Neural progenitor cell (in vitro differentiated cells): ENCODE measurements around the gene SOCS2. TPM values are rescaled to one million over a fixed set of nuclear protein-coding genes. Genes with fewer than 3 reads are reported as not detected.

ENCODE experiments used
- DNase-seq: peaks from one replicate; pipeline ENCODE4 v3.0.0-alpha.2; 2016; ENCODE audit warnings: low spot score
- H2AFZ ChIP-seq: fragments of 200-600 bp; sonication (generic); replicated peaks from 2 replicates; pipeline ENCODE4 v1.6.1; 2016; ENCODE audit warnings: antibody characterized with exemption
- H3F3A ChIP-seq: fragments of 200-600 bp; sonication (generic); 2 replicates; pipeline ENCODE4 v1.6.1; 2016; ENCODE audit warnings: antibody characterized with exemption, low read depth
- H3K27ac ChIP-seq: fragments of 200-600 bp; sonication (generic); 2 replicates; pipeline ENCODE4 v1.5.1; 2016; ENCODE audit warnings: mild to moderate bottlenecking
- H3K27me3 ChIP-seq: fragments of 200-600 bp; sonication (generic); 2 replicates; pipeline ENCODE4 v1.6.1; 2016; ENCODE audit warnings: mild to moderate bottlenecking, moderate library complexity
- H3K36me3 ChIP-seq: fragments of 200-600 bp; sonication (generic); 2 replicates; pipeline ENCODE4 v1.5.1; 2016
- H3K4me1 ChIP-seq: fragments of 200-600 bp; sonication (generic); 2 replicates; pipeline ENCODE4 v1.6.1; 2016; ENCODE audit warnings: mixed run types
- H3K4me2 ChIP-seq: fragments of 200-600 bp; sonication (generic); 2 replicates; pipeline ENCODE4 v1.6.1; 2016
- H3K4me3 ChIP-seq: fragments of 200-600 bp; sonication (generic); 2 replicates; pipeline ENCODE4 v1.5.1; 2016
- H3K79me2 ChIP-seq: fragments of 200-600 bp; sonication (generic); 2 replicates; pipeline ENCODE4 v1.6.1; 2016; ENCODE audit warnings: low read depth
- H3K9ac ChIP-seq: fragments of 200-600 bp; sonication (generic); 2 replicates; pipeline ENCODE4 v1.6.1; 2016
- H3K9me3 ChIP-seq: fragments of 200-600 bp; sonication (generic); 2 replicates; pipeline ENCODE4 v1.5.1; 2016; ENCODE audit warnings: low read depth
- H4K20me1 ChIP-seq: fragments of 200-600 bp; sonication (generic); 2 replicates; pipeline ENCODE4 v1.6.1; 2016; ENCODE audit warnings: low read depth
- H3K27ac Mint-ChIP-seq: 3 replicates; pipeline ENCODE4 v1.8.0; 2021; ENCODE audit warnings: mixed read lengths
- H3K27me3 Mint-ChIP-seq: 2 replicates; pipeline ENCODE4 v1.8.0; 2022; ENCODE audit warnings: low read depth, mild to moderate bottlenecking, inconsistent platforms, moderate library complexity, mixed read lengths; ENCODE audit not compliant: insufficient read depth
- H3K36me3 Mint-ChIP-seq: 3 replicates; pipeline ENCODE4 v1.8.0; 2021; ENCODE audit warnings: mixed read lengths
- H3K4me1 Mint-ChIP-seq: 3 replicates; pipeline ENCODE4 v1.8.0; 2021; ENCODE audit warnings: mixed read lengths
- H3K4me3 Mint-ChIP-seq: 3 replicates; pipeline ENCODE4 v1.8.0; 2021; ENCODE audit warnings: mild to moderate bottlenecking, moderate library complexity, mixed read lengths
- H3K9me3 Mint-ChIP-seq: 3 replicates; pipeline ENCODE4 v1.8.0; 2020; ENCODE audit warnings: mixed read lengths
- EZH2 ChIP-seq: fragments of 200-600 bp; sonication (generic); IDR thresholded peaks from 2 replicates; pipeline ENCODE4 v1.6.1; 2017; ENCODE audit warnings: antibody characterized with exemption, mild to moderate bottlenecking, moderate library complexity
- EZH2phosphoT487 ChIP-seq: fragments of 200-600 bp; sonication (generic); IDR thresholded peaks from 2 replicates; pipeline ENCODE4 v1.6.1; 2017; ENCODE audit warnings: antibody characterized with exemption
- total RNA-seq: library from RNA; depleted of rRNA; stranded (reverse); fragments of >200 nt; gene quantifications from 2 replicates; pipeline ENCODE4 v1.2.3, GENCODE V29; 2015; ENCODE audit warnings: low replicate concordance
- TF ChIP-seq, protein P1 (sequence below): fragments of 200-600 bp; sonication (generic); IDR thresholded peaks from 2 replicates; pipeline ENCODE4 v1.5.1; 2017; ENCODE audit warnings: antibody characterized with exemption, mild to moderate bottlenecking

SOCS2 gene
- total RNA-seq, 1 donor from 2014 or later, result 4.9 TPM

- no peaks in the 10 kb centered on the region for H3K36me3 Mint-ChIP-seq
- peaks cover 5% of the 10 kb centered on the region for H3K9me3 Mint-ChIP-seq
- TF ChIP-seq EZH2phosphoT487 (no peak), EZH2 (no peak)
- TF ChIP-seq, protein P1, sequence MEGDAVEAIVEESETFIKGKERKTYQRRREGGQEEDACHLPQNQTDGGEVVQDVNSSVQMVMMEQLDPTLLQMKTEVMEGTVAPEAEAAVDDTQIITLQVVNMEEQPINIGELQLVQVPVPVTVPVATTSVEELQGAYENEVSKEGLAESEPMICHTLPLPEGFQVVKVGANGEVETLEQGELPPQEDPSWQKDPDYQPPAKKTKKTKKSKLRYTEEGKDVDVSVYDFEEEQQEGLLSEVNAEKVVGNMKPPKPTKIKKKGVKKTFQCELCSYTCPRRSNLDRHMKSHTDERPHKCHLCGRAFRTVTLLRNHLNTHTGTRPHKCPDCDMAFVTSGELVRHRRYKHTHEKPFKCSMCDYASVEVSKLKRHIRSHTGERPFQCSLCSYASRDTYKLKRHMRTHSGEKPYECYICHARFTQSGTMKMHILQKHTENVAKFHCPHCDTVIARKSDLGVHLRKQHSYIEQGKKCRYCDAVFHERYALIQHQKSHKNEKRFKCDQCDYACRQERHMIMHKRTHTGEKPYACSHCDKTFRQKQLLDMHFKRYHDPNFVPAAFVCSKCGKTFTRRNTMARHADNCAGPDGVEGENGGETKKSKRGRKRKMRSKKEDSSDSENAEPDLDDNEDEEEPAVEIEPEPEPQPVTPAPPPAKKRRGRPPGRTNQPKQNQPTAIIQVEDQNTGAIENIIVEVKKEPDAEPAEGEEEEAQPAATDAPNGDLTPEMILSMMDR, result no peak
- H3K27ac ChIP-seq, result no peak overlapping the region
- no peaks in the 10 kb centered on the region for H3K36me3 ChIP-seq
- no peak overlapping the region for H3K4me3 Mint-ChIP-seq
- no peak overlapping the region for H3K4me3 ChIP-seq
- no peak overlapping the region for H3K27ac Mint-ChIP-seq
- H3K27me3 Mint-ChIP-seq, result peaks cover 6% of the 10 kb centered on the region
- no peak overlapping the region for H2AFZ ChIP-seq
- DNase-seq, result no peak
- no peaks in the 10 kb centered on the region for H3F3A ChIP-seq
- no peaks in the 10 kb centered on the region for H4K20me1 ChIP-seq
- H3K4me1 Mint-ChIP-seq, result no peaks in the 10 kb centered on the region
- H3K4me1 ChIP-seq, result no peaks in the 10 kb centered on the region
- no peaks in the 10 kb centered on the region for H3K79me2 ChIP-seq
- no peak overlapping the region for H3K4me2 ChIP-seq
- H3K27me3 ChIP-seq, result no peaks in the 10 kb centered on the region
- H3K9me3 ChIP-seq, result no peaks in the 10 kb centered on the region
- H3K9ac ChIP-seq, result no peak overlapping the region
These were observed 53.7 kb downstream of the SOCS2 start for GRCh38 chr12:93626160-93626559.

Other genes starting within 250 kb of the SOCS2 start
- 56.3 and 89.8 TPM in 2 replicates for gene NUDT4, start 194.8 kb upstream of the SOCS2 start, total RNA-seq
- 82.6 and 116 TPM in 2 replicates for gene UBE2N, start 130.7 kb upstream of the SOCS2 start, total RNA-seq
- gene MRPL42, start 105.2 kb upstream of the SOCS2 start, total RNA-seq, result 157 and 287 TPM in 2 replicates
- 13.7 and 41.2 TPM in 2 replicates for gene CRADD, start 104.7 kb downstream of the SOCS2 start, total RNA-seq